IMR-90 (cell line): ENCODE measurements around the gene SCG5. TPM values are rescaled to one million over a fixed set of nuclear protein-coding genes. Genes with fewer than 3 reads are reported as not detected.

ENCODE experiments used
- ATAC-seq: fragments of 200-7000 bp; cut with Tn5 transposase; 2 replicates; pipeline ENCODE4 v1.9.1; 2020; ENCODE audit warnings: low read depth, mild to moderate bottlenecking, moderate library complexity
- BruUV-seq: library from RNA; stranded (reverse); fragments of 400-500 nt; replicated peaks from 2 replicates; lab custom pipeline; 2021; lab: Mats Ljungman, UMichigan
- CTCF ChIA-PET: fragments of 300-600 bp; formaldehyde crosslinking; extraction: SDS; loops from one replicate; lab custom pipeline; 2021; ENCODE audit warnings: antibody characterized with exemption; lab: Yijun Ruan, JAX
- POLR2A ChIA-PET: fragments of 300-600 bp; sonication (Branson Sonifier 250); formaldehyde crosslinking; loops from one replicate; lab custom pipeline; 2022; ENCODE audit warnings: antibody characterized with exemption; ENCODE audit not compliant: unreplicated experiment; lab: Charles Lee
- DNase-seq: peaks from one replicate; pipeline ENCODE4 v3.0.0; 2013
- H2AFZ ChIP-seq: replicated peaks from 2 replicates; pipeline ENCODE3; 2013; ENCODE audit warnings: low read length, mild to moderate bottlenecking; ENCODE audit not compliant: poor library complexity
- H2AK5ac ChIP-seq: 2 replicates; pipeline ENCODE4 v1.6.1; 2013; ENCODE audit warnings: low read depth, low read length, inconsistent platforms
- H2AK9ac ChIP-seq: replicated peaks from 2 replicates; pipeline ENCODE3; 2013; ENCODE audit warnings: mild to moderate bottlenecking, low read depth, low read length, moderate library complexity; ENCODE audit not compliant: poor library complexity
- H2BK120ac ChIP-seq: 2 replicates; pipeline ENCODE4 v1.6.1; 2013; ENCODE audit warnings: low read depth, low read length, inconsistent platforms
- H2BK15ac ChIP-seq: 3 replicates; pipeline ENCODE4 v1.6.1; 2013; ENCODE audit warnings: low read depth, low read length, inconsistent platforms
- H2BK20ac ChIP-seq: 2 replicates; pipeline ENCODE4 v1.6.1; 2013; ENCODE audit warnings: low read depth, mild to moderate bottlenecking, inconsistent platforms, low read length, moderate library complexity
- H2BK5ac ChIP-seq: 2 replicates; pipeline ENCODE4 v1.6.1; 2013; ENCODE audit warnings: mild to moderate bottlenecking, low read depth, low read length, inconsistent platforms; ENCODE audit not compliant: poor library complexity, severe bottlenecking
- H3K14ac ChIP-seq: replicated peaks from 2 replicates; pipeline ENCODE4 v1.6.1; 2013; ENCODE audit warnings: low read depth, low read length, inconsistent platforms
- H3K18ac ChIP-seq: 2 replicates; pipeline ENCODE4 v1.6.1; 2013; ENCODE audit warnings: low read depth, low read length, control low read depth
- H3K23ac ChIP-seq: 2 replicates; pipeline ENCODE4 v1.6.1; 2013; ENCODE audit warnings: low read depth, low read length, inconsistent platforms
- H3K27ac ChIP-seq: 2 replicates; pipeline ENCODE4 v1.5.1; 2013; ENCODE audit warnings: mild to moderate bottlenecking, control low read depth, low read length; ENCODE audit not compliant: insufficient read depth
- H3K27me3 ChIP-seq: 2 replicates; pipeline ENCODE4 v1.6.1; 2013; ENCODE audit warnings: low read length; ENCODE audit not compliant: control insufficient read depth, insufficient read depth
- H3K36me3 ChIP-seq: 2 replicates; pipeline ENCODE4 v1.6.1; 2013; ENCODE audit warnings: low read length, mixed read lengths; ENCODE audit not compliant: control insufficient read depth, insufficient read depth
- H3K4ac ChIP-seq: 2 replicates; pipeline ENCODE4 v1.6.1; 2013; ENCODE audit warnings: low read depth, low read length, inconsistent platforms
- H3K4me1 ChIP-seq: 2 replicates; pipeline ENCODE4 v1.6.1; 2013; ENCODE audit warnings: low read length, mixed read lengths; ENCODE audit not compliant: control insufficient read depth, insufficient read depth
- H3K4me2 ChIP-seq: 2 replicates; pipeline ENCODE4 v1.6.1; 2013; ENCODE audit warnings: low read depth, mild to moderate bottlenecking, control low read depth, low read length, moderate library complexity
- H3K4me3 ChIP-seq: 2 replicates; pipeline ENCODE4 v1.5.1; 2013; ENCODE audit warnings: low read depth, mild to moderate bottlenecking, control low read depth, low read length, moderate library complexity; ENCODE audit not compliant: insufficient read depth
- H3K56ac ChIP-seq: 2 replicates; pipeline ENCODE4 v1.6.1; 2013; ENCODE audit warnings: low read length, inconsistent platforms; ENCODE audit not compliant: insufficient read depth; ENCODE audit errors: extremely low read depth
- H3K79me1 ChIP-seq, 2 experiments: 2 replicates each; pipeline ENCODE4 v1.6.1; 2013; ENCODE audit warnings: low read length in 2 of 2, inconsistent platforms in 1 of 2, low read depth in 1 of 2
- H3K9ac ChIP-seq: 2 replicates; pipeline ENCODE4 v1.6.1; 2013; ENCODE audit warnings: low read depth, low read length, control low read depth
- H3K9me1 ChIP-seq: 2 replicates; pipeline ENCODE4 v1.6.1; 2013; ENCODE audit warnings: low read length, inconsistent platforms; ENCODE audit not compliant: insufficient read depth
- H3K9me3 ChIP-seq: 2 replicates; pipeline ENCODE4 v1.6.1; 2013; ENCODE audit warnings: low read length; ENCODE audit not compliant: control insufficient read depth, insufficient read depth
- H4K20me1 ChIP-seq: 2 replicates; pipeline ENCODE4 v1.6.1; 2013; ENCODE audit warnings: low read length, inconsistent platforms; ENCODE audit not compliant: insufficient read depth
- H4K5ac ChIP-seq: 2 replicates; pipeline ENCODE4 v1.6.1; 2013; ENCODE audit warnings: mild to moderate bottlenecking, low read depth, low read length, control low read depth
- H4K8ac ChIP-seq, 2 experiments: 2 replicates each; pipeline ENCODE4 v1.6.1; 2013; ENCODE audit warnings: low read depth in 2 of 2, low read length in 2 of 2, control low read depth in 1 of 2, inconsistent platforms in 1 of 2
- H4K91ac ChIP-seq: 2 replicates; pipeline ENCODE4 v1.6.1; 2013; ENCODE audit warnings: low read depth, low read length, inconsistent platforms; ENCODE audit not compliant: insufficient read depth
- BHLHE40 ChIP-seq: fragments of 150-350 bp; IDR thresholded peaks from 2 replicates; pipeline ENCODE4 v1.6.1; 2016; ENCODE audit warnings: mild to moderate bottlenecking, low read depth, low read length
- FOS ChIP-seq: fragments of 150-350 bp; IDR thresholded peaks from 2 replicates; pipeline ENCODE4 v1.6.1; 2016; ENCODE audit warnings: low read depth, low read length
- MAFK ChIP-seq: IDR thresholded peaks from 2 replicates; pipeline ENCODE4 v1.6.1; 2012; ENCODE audit warnings: low read depth, low read length, improper control_type of control experiment
- MAZ ChIP-seq: IDR thresholded peaks from 2 replicates; pipeline ENCODE4 v1.6.1; 2012; ENCODE audit warnings: low read depth, mild to moderate bottlenecking, low read length, improper control_type of control experiment, moderate library complexity, borderline replicate concordance
- POLR2A ChIP-seq: IDR thresholded peaks from 2 replicates; pipeline ENCODE4 v1.6.1; 2012; ENCODE audit warnings: mild to moderate bottlenecking, low read depth, low read length
- RFX5 ChIP-seq: IDR thresholded peaks from 2 replicates; pipeline ENCODE4 v1.8.0; 2012; ENCODE audit warnings: low read depth, mild to moderate bottlenecking, low read length, moderate library complexity
- SMC3 ChIP-seq: fragments of 150-350 bp; IDR thresholded peaks from 2 replicates; pipeline ENCODE4 v1.6.1; 2016; ENCODE audit warnings: low read depth, mild to moderate bottlenecking, antibody characterized with exemption, low read length, moderate library complexity
- WGBS, 2 experiments: methylation state at CpG; one replicate each; pipeline versions ENCODE4 v1.1.5 to v1.1.7; 2013; ENCODE audit warnings: missing lambda C conversion rate in 2 of 2; ENCODE audit not compliant: insufficient read length in 1 of 2; ENCODE audit errors: extremely low coverage in 2 of 2; 5-methylcytosine and 5-hydroxymethylcytosine counted together
- dilution Hi-C: fragments of 300-500 bp; cut with HindIII; formaldehyde crosslinking; loops from one replicate; pipeline ENCODE4 v1.14.3; 2018; ENCODE audit warnings: low sequenced_read_pairs; ENCODE audit not compliant: unreplicated experiment
- in situ Hi-C: fragments of 300-500 bp; cut with MboI; formaldehyde crosslinking; loops from 3 replicates; pipeline ENCODE4 v1.14.3; 2019; ENCODE audit warnings: low sequenced_read_pairs, inconsistent platforms, mixed read lengths
- intact Hi-C: fragments of 100-400 bp; cut with micrococcal nuclease; formaldehyde crosslinking; loops from 2 replicates; pipeline ENCODE4 v1.10.0; 2022
- polyA plus RNA-seq, 3 experiments: library from polyadenylated mRNA; depleted of rRNA; stranded (reverse); fragments of >200 nt; gene quantifications; 2 replicates each; pipeline ENCODE4 v1.2.3, GENCODE V29; 2012; ENCODE audit warnings: low replicate concordance in 1 of 3
- total RNA-seq: library from RNA; depleted of rRNA; stranded (reverse); fragments of >200 nt; gene quantifications from 2 replicates; pipeline ENCODE4 v1.2.3, GENCODE V29; 2012

SCG5 gene
- total and polyA plus RNA-seq, 2 of the 4 experiments (the other 2 are of a cell fraction): 7.9 to 16.8 TPM

DNA sequence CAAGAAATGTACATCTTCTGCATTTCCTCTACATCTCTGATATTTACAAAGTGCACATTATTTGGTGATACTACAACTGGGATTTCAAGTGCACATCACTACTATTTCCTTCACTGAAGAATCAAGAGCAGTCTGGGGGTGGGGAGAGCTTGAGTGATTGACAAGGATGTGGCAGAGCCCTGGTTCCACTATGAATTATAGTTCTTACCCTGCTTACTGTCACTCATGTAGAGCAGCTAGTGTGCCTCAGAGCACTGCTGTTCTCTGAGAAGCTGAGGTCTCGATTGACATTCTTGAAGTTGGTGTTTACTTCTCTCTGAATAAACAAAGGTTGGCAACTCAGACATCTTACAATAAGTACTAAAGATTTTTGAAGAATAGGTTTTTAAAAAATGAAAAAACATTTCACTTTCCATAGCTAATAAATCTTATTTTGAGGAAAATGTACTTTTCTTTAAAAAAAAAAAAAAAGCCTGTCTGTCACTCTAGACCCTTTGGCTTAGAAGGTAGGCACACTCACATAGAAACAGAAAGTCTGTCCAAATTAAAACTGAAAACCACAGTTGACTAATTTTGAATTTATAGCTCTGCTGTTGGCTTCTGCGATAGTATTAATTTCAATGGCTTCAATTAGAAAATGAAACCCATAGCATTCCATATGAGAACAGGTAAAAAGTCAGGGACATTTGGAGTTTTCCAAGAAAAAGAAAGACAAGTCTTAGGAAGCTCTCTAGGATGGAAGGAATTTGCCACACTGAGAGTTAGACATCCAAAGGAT, 81.8 kb downstream of the SCG5 start:
- H3K9me1 ChIP-seq: no peaks in the 10 kb centered on the region; the same call in none of the 2 replicates
- H3K14ac ChIP-seq: peak overlapping the region; percentile 26
- H3K9me3 ChIP-seq: no peaks in the 10 kb centered on the region
- H3K36me3 ChIP-seq: peaks cover 38% of the 10 kb centered on the region
- peak overlapping the region; percentile 77 for H2BK5ac ChIP-seq
- peak overlapping the region in 1 of 2 experiments; percentile 51; a peak in 2 of 4 replicates for H4K8ac ChIP-seq
- H4K20me1 ChIP-seq: peaks cover 78% of the 10 kb centered on the region
- WGBS, 2 experiments: no CpG with 5 or more reads among the region's 2 CpGs
- TF ChIP-seq FOS (no peak), MAZ (no peak), SMC3 (no peak), RFX5 (no peak), POLR2A (no peak; the same call in 1 of the 2 replicates), BHLHE40 (no peak), MAFK (no peak)
- H2BK15ac ChIP-seq: no peak overlapping the region
- H3K27me3 ChIP-seq: no peaks in the 10 kb centered on the region
- DNase-seq (no peak), ATAC-seq (no peak)
- no peak overlapping the region for H3K9ac ChIP-seq
- no peak overlapping the region for H3K4me3 ChIP-seq
- H4K91ac ChIP-seq: no peak overlapping the region
- peak overlapping the region; percentile 42 for H3K18ac ChIP-seq
- in situ Hi-C loops: loop anchor here (5.0 kb wide), 1 partner anchor 49 kb away; no protein-coding TSS in a partner anchor
- intact Hi-C loops: loop anchor here (5.0 kb wide), 1 partner anchor 119 kb away; no protein-coding TSS in a partner anchor
- no peak overlapping the region for H2AK9ac ChIP-seq
- H2AK5ac ChIP-seq: peak overlapping the region; percentile 37
- no peak overlapping the region for H2AFZ ChIP-seq
- no TSS peak for BruUV-seq
- peak overlapping the region; percentile 44 for H3K4me2 ChIP-seq
- no peak overlapping the region for H2BK120ac ChIP-seq
- dilution Hi-C loops: no loop called here
- H3K4me1 ChIP-seq: peaks cover 2% of the 10 kb centered on the region; the same call in 1 of the 2 replicates
- peak overlapping the region; percentile 8; the same call in 1 of the 2 replicates for H4K5ac ChIP-seq
- H3K23ac ChIP-seq: peak overlapping the region; percentile 52; the same call in 1 of the 2 replicates
- peaks cover under 1 to 25% of the 10 kb centered on the region in 2 experiments; a peak in 2 of 4 replicates for H3K79me1 ChIP-seq
- H3K4ac ChIP-seq: peak overlapping the region; percentile 35; the same call in 1 of the 2 replicates
- CTCF ChIA-PET: no interaction called here
- H2BK20ac ChIP-seq: no peak overlapping the region
- H3K27ac ChIP-seq: peak overlapping the region; percentile 36; the same call in 1 of the 2 replicates
- H3K56ac ChIP-seq: no peak overlapping the region
- POLR2A ChIA-PET: interaction anchor here (0.6 kb wide), 1 partner anchor 149 kb away, joined by 3 read pairs; no protein-coding TSS in a partner anchor
